Fibroblast of lung (primary cell): Measurements from ENCODE around the gene NT5C1A. TPM values are rescaled to one million over a fixed set of nuclear protein-coding genes. Genes with fewer than 3 reads are reported as not detected.

Experiments used
- DNase-seq, 2 donors: peaks; one replicate each; pipeline versions ENCODE4 v3.0.0 to v3.0.0-alpha.2; 2010; ENCODE audit warnings: low read depth in 2 of 2
- H2AFZ ChIP-seq: 2 replicates; pipeline ENCODE4 v1.5.1; 2012; ENCODE audit warnings: low read length, control low read depth, inconsistent platforms
- H3K27ac ChIP-seq: 2 replicates; pipeline ENCODE4 v1.5.1; 2011; ENCODE audit warnings: low read length, control low read depth; ENCODE audit not compliant: insufficient read depth
- H3K27me3 ChIP-seq: 2 replicates; pipeline ENCODE4 v1.5.1; 2011; ENCODE audit warnings: mild to moderate bottlenecking, low read length; ENCODE audit not compliant: control insufficient read depth, insufficient read depth
- H3K36me3 ChIP-seq: 2 replicates; pipeline ENCODE4 v1.5.1; 2011; ENCODE audit warnings: low read length; ENCODE audit not compliant: control insufficient read depth, insufficient read depth
- H3K4me1 ChIP-seq: 2 replicates; pipeline ENCODE4 v1.5.1; 2011; ENCODE audit warnings: low read length; ENCODE audit not compliant: control insufficient read depth, insufficient read depth; ENCODE audit errors: extremely low read depth
- H3K4me2 ChIP-seq: 2 replicates; pipeline ENCODE4 v1.5.1; 2011; ENCODE audit warnings: low read length, control low read depth; ENCODE audit not compliant: insufficient read depth; ENCODE audit errors: extremely low read depth
- H3K4me3 ChIP-seq, 4 experiments: fragments of 200-600 bp in 1 of 4; sonication (generic) in 1 of 4; replicated peaks in 1 of 4; 2 replicates each; pipeline ENCODE4 v1.5.1; 2011 to 2016; ENCODE audit warnings: low read length in 4 of 4, low read depth in 3 of 4, mild to moderate bottlenecking in 3 of 4, control low read depth in 2 of 4, inconsistent platforms in 1 of 4, mixed read lengths in 1 of 4; ENCODE audit not compliant: insufficient read depth in 1 of 4; ENCODE audit errors: control extremely low read depth in 1 of 4
- H3K79me2 ChIP-seq: 2 replicates; pipeline ENCODE4 v1.5.1; 2012; ENCODE audit warnings: mild to moderate bottlenecking, low read length, inconsistent platforms; ENCODE audit not compliant: control insufficient read depth, insufficient read depth
- H3K9ac ChIP-seq: 2 replicates; pipeline ENCODE4 v1.5.1; 2011; ENCODE audit warnings: mild to moderate bottlenecking, low read length, control low read depth; ENCODE audit not compliant: insufficient read depth
- H3K9me3 ChIP-seq: 2 replicates; pipeline ENCODE4 v1.5.1; 2012; ENCODE audit warnings: low read depth, low read length; ENCODE audit not compliant: control insufficient read depth, insufficient read depth
- H4K20me1 ChIP-seq: 2 replicates; pipeline ENCODE4 v1.5.1; 2011; ENCODE audit warnings: low read length; ENCODE audit not compliant: control insufficient read depth, insufficient read depth; ENCODE audit errors: extremely low read depth
- CTCF ChIP-seq, 2 donors: IDR thresholded peaks in 1 of 2; conservative IDR thresholded peaks in 1 of 2; 1 replicate in 1 of 2; 2 replicates in 1 of 2; pipeline ENCODE4 v1.5.1; 2011 to 2012; ENCODE audit warnings: low read length in 2 of 2, control low read depth in 1 of 2, inconsistent platforms in 1 of 2, low read depth in 1 of 2, mild to moderate bottlenecking in 1 of 2
- EZH2 ChIP-seq: IDR thresholded peaks from 2 replicates; pipeline ENCODE4 v1.5.1; 2012; ENCODE audit warnings: low read length, control low read depth, mild to moderate bottlenecking; ENCODE audit errors: missing control alignments
- polyA plus RNA-seq, 2 donors: library from polyadenylated mRNA; depleted of rRNA in 1 of 2; stranded (reverse) in 1 of 2; unstranded in 1 of 2; fragments of >200 nt; gene quantifications; 2 replicates each; pipeline ENCODE4 v1.2.1, GENCODE V29; 2011 to 2012; ENCODE audit warnings: missing spikeins in 1 of 2
- total RNA-seq: library from RNA; depleted of rRNA; stranded (reverse); fragments of >200 nt; gene quantifications from 2 replicates; pipeline ENCODE4 v1.2.1, GENCODE V29; 2014

NT5C1A gene
- total and polyA plus RNA-seq, 2 donors (not counting 1 experiment from before 2014, with no cell fraction given), result not detected

DNA sequence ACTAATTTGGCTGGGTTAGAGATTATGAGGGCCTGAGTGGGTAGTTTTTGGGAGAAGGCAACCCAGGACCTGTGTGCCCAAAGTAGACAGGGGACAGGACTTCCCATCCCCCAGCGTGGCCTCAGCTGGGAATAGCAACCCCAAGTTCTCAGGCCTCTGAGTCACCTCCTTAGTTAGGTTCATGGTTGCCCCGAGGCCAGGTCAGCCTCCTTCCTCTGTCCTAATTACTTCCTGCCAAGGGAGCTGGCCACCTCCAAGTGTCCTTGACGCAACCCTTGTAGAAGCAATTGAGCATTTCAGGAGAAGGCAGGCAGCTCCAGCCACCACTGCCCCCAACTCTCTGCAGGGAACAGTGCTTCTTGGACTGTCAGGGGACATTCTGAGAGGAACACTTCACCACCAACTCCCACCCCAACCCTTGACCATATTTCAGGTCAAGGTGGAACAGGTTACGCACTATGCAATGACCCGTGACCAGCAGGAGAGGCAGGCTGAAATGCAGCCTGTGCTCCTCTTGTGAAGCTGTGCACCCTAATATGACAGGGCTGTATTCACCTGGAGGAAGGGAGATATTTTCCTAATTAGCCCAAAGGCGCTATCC lies 5.1 kb upstream of the NT5C1A start:
- Histone ChIP-seq H3K36me3 (no peaks in the 10 kb centered on the region), H3K4me1 (no peaks in the 10 kb centered on the region), H3K79me2 (no peaks in the 10 kb centered on the region), H3K9me3 (no peaks in the 10 kb centered on the region), H2AFZ (no peak overlapping the region), H3K4me3 (no peak overlapping the region), H3K9ac (no peak overlapping the region), H3K4me2 (no peak overlapping the region), H3K27me3 (peaks cover 24% of the 10 kb centered on the region), H3K27ac (no peak overlapping the region), H4K20me1 (no peaks in the 10 kb centered on the region)
- DNase-seq, result no peak
- TF ChIP-seq EZH2 (no peak), CTCF (conservative IDR thresholded peaks at IDR 0.05 in 1 of 2, IDR thresholded peaks at IDR 0.05 in 1 of 2; ENCODE audit: low read depth in 1 of 2, low read length in 2 of 2) (no peak)

DNA sequence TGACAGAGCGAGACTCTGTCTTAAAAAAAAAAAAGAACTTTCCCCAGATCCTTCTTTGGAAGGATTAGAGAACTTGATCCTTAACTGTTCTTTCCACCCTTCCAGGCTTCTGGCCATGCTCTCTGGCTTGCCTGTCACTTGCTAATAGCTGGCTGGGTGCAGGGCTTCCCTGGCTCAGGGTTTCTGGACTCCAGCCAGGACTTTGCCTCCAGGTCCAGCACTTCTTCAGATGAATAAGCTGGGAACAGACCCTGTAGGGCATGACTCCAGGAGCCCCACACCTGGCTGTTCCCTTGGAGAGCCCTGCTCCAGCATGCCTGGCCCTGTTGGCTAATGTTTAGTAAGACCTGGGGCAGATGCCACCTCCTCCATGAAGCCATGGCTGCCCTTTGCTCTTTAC lies 3.3 kb upstream of the NT5C1A start:
- no peaks in the 10 kb centered on the region for H4K20me1 ChIP-seq
- DNase-seq, result no peak
- no peaks in the 10 kb centered on the region for H3K4me1 ChIP-seq
- H3K9ac ChIP-seq, result no peak overlapping the region
- H3K36me3 ChIP-seq, result no peaks in the 10 kb centered on the region
- H3K4me2 ChIP-seq, result no peak overlapping the region
- no peak overlapping the region for H2AFZ ChIP-seq
- no peak overlapping the region for H3K27ac ChIP-seq
- H3K27me3 ChIP-seq, result peaks cover 26% of the 10 kb centered on the region
- H3K79me2 ChIP-seq, result no peaks in the 10 kb centered on the region
- no peak overlapping the region for H3K4me3 ChIP-seq
- TF ChIP-seq EZH2, result no peak
- no peak for TF ChIP-seq CTCF (conservative IDR thresholded peaks at IDR 0.05 in 1 of 2, IDR thresholded peaks at IDR 0.05 in 1 of 2; ENCODE audit: low read depth in 1 of 2, low read length in 2 of 2)
- no peaks in the 10 kb centered on the region for H3K9me3 ChIP-seq

- Histone ChIP-seq H4K20me1 (no peaks in the 10 kb centered on the region), H3K36me3 (no peaks in the 10 kb centered on the region), H3K9me3 (no peaks in the 10 kb centered on the region), H3K27ac (no peak overlapping the region), H3K4me2 (no peak overlapping the region), H3K9ac (no peak overlapping the region), H3K4me1 (no peaks in the 10 kb centered on the region), H2AFZ (no peak overlapping the region), H3K4me3 (no peak overlapping the region), H3K27me3 (peaks cover 29% of the 10 kb centered on the region), H3K79me2 (no peaks in the 10 kb centered on the region)
- TF ChIP-seq EZH2 (no peak), CTCF (conservative IDR thresholded peaks at IDR 0.05 in 1 of 2, IDR thresholded peaks at IDR 0.05 in 1 of 2; ENCODE audit: low read depth in 1 of 2, low read length in 2 of 2) (no peak)
- no peak for DNase-seq
Observed at GRCh38 chr1:39673215-39673614, 1.3 kb upstream of the NT5C1A start.
